Measurements from ENCODE around the gene ARL15.

Gene ARL15

GRCh38 chr5:54281960-54282692, 28.2 kb downstream of the ARL15 start:
- DNase-seq = no peak

DNA sequence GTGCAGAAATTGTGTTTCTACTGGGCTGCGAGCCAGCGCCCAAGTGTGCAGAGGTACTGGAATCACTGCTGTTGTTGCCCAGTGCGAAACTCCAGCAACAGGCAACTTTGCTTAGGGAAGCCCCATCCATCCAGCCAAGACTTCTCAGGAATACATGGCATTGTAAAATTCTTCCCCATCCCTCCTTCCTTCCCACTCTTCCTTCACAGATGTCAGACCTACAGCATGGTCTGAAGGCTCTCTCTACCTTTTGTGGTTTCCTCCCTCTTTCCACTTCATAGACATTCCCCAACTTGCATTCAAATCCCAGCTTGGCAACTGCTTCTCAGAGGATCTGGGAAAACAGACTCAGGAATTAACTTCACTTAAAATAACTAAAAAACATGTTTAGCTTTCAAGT, 30.4 kb downstream of the ARL15 start:
- no peak for DNase-seq

- DNase-seq = no peak
These were observed 31.2 kb downstream of the ARL15 start for GRCh38 chr5:54278979-54279717.

DNA sequence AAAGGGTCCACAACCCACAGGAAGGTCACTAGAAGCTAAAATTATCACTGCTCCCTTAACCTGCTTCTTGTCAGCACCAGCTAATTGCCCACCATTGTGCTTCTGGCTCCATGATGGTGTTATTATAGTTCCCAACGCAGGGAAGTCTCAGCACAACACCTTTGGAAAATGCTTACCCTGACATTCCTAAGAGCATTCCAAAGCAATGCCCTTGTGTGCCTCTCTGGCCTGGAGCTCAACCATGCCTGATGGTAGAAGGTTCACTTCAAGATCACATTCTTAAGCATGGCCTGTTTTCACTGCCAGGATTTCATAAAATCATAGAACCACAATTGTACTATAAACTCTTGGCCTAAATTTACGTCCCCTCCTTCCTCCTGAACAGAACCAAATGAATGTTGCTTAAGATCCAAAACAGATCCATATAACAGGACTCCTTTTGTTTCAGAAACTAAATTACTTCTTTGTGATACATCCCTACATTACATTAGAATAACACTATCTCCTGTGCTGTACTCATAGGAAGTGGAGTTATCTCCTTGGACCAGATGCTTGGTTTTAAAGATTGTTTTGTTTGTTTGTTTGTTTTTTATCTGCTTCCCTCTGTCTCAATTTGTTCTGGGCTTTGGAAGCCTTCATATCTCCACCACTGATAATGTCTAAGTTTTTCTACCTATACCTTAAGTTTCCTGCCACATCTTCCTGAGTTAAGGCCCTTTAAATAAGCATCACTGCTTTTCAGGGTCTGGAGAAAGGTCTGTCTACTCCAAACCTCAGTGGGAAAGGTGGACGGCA, 32.1 kb downstream of the ARL15 start:
- DNase-seq = peak; percentile 9

DNA sequence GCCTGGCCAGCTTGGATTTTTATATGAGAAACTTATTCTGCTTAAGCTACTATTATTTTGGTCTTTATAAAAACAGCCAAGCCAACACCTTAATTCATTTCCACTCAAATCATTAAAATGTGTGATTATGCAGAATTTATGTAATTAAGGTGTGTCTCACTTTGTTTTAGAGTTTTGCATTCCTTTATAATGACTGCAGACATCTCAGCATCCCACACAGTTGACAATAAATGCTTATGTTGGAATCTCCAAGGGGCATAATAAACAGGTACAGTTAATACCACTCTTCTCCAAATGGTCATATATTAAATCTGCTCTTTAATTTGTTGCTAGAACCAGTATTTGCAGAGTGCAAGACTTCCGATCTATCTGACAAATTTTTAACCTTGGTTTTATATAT, 34.3 kb downstream of the ARL15 start:
- DNase-seq = no peak

DNA sequence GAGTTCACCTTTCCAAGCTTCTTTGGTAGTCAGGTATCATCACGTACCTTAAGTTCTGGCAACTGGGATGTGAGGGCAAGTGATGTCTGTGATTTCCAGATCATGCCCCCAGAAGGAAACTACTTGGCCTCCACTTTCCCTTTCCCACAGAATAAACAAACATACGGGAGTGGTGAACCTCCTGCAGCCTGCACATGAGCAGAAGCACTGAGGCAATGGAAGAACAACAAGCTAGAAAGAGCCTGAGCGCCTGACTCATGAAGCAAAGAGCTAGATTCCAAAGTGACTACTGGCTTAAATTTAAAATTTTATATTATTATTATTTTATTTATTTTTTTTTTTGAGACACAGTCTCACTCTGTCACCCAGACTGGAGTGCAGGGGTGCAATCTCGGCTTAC, 35.0 kb downstream of the ARL15 start:
- no peak for DNase-seq

DNA sequence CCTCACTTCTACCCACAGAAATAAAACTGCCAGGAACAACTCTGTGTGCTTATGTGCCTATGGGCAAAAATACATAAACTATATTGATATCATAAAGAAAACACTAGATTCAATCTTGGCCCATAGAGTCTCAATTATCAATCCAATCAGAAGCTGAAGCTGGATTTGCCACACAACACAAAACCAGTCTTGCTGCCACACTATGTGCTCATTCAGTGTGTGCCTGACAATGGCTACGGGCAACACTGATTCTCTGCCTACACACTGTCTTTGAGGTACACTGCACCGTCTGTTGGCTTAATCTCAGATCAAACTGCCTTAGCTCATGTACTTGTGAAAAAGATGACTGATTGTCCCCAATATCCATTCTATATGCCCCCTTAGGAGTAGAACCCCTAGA, 35.4 kb downstream of the ARL15 start:
- DNase-seq = no peak

DNA sequence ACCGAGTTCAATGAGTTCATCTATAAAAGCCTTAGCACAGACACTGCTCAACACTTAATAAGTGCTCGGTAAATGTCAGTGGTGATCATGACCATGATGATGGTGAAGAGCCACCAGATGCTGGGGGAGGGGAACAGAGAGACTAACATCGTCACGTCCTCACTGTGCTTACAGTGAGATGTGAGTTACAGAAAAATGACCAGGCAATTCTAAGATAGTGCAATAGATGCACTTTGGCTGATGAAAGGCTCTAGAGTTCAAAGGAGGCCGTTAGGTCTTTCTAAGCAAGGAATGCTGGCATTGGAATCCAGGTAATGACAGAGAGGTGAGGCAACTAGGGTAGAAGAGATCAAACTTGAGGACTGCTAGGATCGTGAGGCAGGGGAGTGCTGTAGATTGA, 36.7 kb downstream of the ARL15 start:
- no peak for DNase-seq

- no peak for DNase-seq
These were observed 37.6 kb downstream of the ARL15 start for GRCh38 chr5:54272746-54273145.

GRCh38 chr5:54270326-54270725, 40.0 kb downstream of the ARL15 start:
- no peak for DNase-seq

DNA sequence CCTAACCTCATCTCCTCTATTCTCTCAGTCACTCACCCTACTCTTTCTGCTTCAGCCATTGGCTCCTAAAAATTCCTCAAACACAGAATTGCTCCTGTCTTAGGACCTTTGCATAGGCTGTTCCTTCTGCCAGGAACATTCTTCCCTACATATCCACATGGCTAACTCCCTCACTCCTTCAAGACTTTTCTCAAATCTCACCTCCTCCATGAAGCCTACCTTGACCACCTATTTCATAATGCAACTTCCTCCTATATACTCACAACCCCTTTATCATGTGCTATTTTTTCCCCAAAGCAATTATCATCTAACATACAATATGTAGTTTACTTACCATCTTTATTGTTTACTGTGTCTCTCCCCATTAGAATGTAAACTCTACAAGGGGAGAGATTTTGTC, 45.8 kb downstream of the ARL15 start:
- no peak for DNase-seq

GRCh38 chr5:54263447-54263846, 46.9 kb downstream of the ARL15 start:
- no peak for DNase-seq

GRCh38 chr5:54261596-54261995, 48.8 kb downstream of the ARL15 start:
- no peak for DNase-seq

DNA sequence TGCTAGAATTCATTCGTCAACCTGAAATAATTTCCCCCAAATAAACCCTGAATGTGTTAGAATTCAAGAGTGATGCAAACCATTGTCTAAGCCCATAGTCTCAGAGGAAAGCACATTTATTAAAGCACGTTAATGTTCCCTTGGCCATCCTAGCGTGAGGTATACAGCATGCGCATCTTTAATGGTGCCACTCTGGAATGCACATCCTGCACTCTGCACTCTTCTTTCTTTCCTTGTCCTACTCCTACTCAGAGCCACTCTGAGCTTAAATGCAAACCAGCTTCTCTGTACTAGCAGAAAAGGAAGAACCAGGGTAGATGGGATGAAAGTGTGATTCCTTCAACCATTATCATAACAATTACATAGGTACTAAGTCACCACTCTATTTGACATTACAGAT, 50.4 kb downstream of the ARL15 start:
- DNase-seq = no peak

- DNase-seq = no peak
These were observed 51.3 kb downstream of the ARL15 start for GRCh38 chr5:54259090-54259489.

DNA sequence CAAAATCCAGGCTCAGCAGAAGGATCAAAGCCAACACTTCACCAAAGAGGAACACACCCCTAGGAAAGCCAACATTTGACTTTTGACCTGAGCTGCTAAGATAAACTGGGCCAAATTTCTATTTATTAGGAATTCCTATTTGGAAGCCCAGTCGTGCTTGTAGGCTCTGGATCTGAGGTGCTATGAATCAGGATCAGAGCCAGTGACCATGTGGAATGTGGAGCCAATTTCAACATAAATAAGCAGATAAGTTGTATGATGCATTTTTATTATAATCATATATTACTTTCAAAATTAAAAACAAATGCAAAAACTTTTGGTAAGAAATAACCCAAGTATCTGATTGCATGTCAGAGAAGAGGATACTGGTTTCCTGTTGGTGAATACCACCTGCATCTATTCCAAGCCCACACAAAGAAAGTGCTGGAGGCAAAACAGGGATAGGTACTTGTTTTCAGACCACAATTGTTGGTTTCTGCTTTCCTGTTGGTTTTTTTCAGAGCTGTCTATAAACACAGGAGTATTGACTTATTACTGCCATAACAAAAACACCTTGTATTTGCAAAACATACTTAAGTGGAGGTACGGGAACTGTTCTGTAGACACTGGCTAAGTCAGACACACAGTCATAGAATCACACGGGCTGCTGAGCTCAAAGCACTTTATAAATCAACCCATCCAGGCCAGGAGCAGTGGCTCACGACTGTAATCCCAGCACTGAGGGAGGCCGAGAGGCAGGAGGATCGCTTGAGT, 52.8 kb downstream of the ARL15 start:
- no peak for DNase-seq

- DNase-seq = peak; percentile 30
These were observed 55.7 kb downstream of the ARL15 start for GRCh38 chr5:54254482-54255198.

- DNase-seq = no peak
These were observed 58.4 kb downstream of the ARL15 start for GRCh38 chr5:54251981-54252380.

DNA sequence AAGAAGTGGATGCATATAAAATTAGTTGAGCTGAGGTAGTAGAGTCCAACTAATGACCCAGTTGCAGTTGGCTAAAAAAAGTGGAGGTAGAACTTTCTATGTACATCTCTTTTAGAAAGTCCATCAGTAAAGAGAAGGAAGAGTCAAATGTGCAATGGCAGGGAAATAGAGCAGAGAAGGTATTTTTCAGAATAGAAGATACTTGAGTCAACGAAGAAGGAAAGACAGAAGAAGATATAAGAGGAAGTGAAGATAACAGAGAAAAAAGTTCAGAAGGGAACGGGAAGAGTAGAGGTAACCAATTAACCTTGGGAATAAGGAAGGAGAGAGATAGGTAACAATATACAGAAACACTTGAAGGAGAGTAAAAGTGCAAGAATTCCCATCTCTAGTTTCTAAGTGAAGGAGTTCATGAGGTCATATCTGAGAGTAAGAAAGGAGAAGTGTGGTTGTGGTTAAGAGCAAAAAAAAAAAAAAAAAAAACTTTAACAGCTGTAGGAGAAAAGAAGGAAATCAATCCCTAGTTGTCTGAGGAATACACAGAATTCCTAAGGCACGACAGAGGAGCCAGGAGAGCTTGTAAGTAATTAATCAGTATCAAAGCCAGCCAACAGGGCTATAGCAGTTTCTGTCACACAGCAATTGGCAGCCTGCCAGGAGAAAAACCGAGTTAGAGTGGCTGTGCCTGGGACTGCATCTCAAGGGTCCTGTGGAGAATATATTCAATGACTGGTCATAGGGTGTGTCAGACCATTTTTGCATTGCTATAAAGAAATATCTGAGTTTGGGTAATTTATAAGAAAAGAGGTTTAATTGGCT, 61.0 kb downstream of the ARL15 start:
- peak; percentile 91 for DNase-seq

- no peak for DNase-seq
These were observed 63.1 kb downstream of the ARL15 start for GRCh38 chr5:54247226-54247625.

- peak; percentile 73 for DNase-seq
These were observed 66.8 kb downstream of the ARL15 start for GRCh38 chr5:54243483-54244080.
